PC-9 (cell line): ENCODE results near the gene ARHGAP40.

Source experiments
- EZH2 ChIP-seq: fragments of 200-600 bp; sonication (generic); IDR thresholded peaks from 2 replicates; pipeline ENCODE4 v1.8.0; 2017; ENCODE audit warnings: antibody characterized with exemption, low read depth
- TF ChIP-seq, protein P1 (sequence below): fragments of 200-600 bp; sonication (generic); conservative IDR thresholded peaks from 2 replicates; pipeline ENCODE4 v1.6.1; 2017; ENCODE audit warnings: mixed run types, antibody characterized with exemption, mild to moderate bottlenecking, moderate library complexity

- TF ChIP-seq, protein P1, sequence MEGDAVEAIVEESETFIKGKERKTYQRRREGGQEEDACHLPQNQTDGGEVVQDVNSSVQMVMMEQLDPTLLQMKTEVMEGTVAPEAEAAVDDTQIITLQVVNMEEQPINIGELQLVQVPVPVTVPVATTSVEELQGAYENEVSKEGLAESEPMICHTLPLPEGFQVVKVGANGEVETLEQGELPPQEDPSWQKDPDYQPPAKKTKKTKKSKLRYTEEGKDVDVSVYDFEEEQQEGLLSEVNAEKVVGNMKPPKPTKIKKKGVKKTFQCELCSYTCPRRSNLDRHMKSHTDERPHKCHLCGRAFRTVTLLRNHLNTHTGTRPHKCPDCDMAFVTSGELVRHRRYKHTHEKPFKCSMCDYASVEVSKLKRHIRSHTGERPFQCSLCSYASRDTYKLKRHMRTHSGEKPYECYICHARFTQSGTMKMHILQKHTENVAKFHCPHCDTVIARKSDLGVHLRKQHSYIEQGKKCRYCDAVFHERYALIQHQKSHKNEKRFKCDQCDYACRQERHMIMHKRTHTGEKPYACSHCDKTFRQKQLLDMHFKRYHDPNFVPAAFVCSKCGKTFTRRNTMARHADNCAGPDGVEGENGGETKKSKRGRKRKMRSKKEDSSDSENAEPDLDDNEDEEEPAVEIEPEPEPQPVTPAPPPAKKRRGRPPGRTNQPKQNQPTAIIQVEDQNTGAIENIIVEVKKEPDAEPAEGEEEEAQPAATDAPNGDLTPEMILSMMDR: no peak
- no peak for TF ChIP-seq EZH2
Observed at GRCh38 chr20:38602185-38602581, 574 bp downstream of the ARHGAP40 start.
